Measurements from ENCODE around the gene PLEKHM3.

PLEKHM3 gene

DNA sequence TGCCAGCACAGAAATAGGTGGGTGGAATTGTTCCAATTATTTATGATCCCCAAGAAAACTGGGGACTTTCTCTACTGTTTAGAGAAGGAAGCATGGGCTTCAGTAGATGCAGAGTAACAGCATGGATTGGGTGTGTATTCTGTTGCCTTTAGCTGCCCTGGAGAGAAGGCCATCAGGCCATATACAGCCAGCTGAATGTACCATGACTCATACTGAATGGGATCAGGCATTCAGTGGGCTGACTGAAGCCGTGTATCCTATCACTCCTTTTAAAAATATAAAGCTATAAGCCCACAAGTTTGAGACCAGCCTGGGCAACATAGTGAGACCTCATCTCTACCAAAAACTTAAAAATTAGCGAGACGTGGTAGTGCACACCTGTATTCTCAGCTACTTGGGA, 16.7 kb upstream of the PLEKHM3 start:
- Histone ChIP-seq H3K9me3 (ENCODE audit: control insufficient read depth, low read length) (no peaks in the 10 kb centered on the region), H2BK5ac (ENCODE audit: low read depth, low read length, poor library complexity, severe bottlenecking) (no peak overlapping the region), H3K14ac (ENCODE audit: low read length in 2 of 2) (no peak overlapping the region), H3K36me3 (ENCODE audit: control insufficient read depth in 1 of 2, insufficient read depth in 2 of 2, low read depth in 1 of 2, low read length in 2 of 2) (no peaks in the 10 kb centered on the region), H3K4me3 (ENCODE audit: insufficient read depth in 1 of 2, low read depth in 1 of 2, low read length in 2 of 2) (no peak overlapping the region), H2AK5ac (ENCODE audit: low read length, severe bottlenecking) (no peak overlapping the region), H4K8ac (ENCODE audit: low read length) (no peak overlapping the region), H2AFZ (ENCODE audit: low read depth, low read length) (no peak overlapping the region), H3K4me2 (ENCODE audit: low read length, poor library complexity, severe bottlenecking) (no peak overlapping the region), H3K79me1 (replicated peaks; ENCODE audit: low read length, poor library complexity, severe bottlenecking) (no peaks in the 10 kb centered on the region), H4K91ac (ENCODE audit: low read length) (no peak overlapping the region), H2BK12ac (ENCODE audit: low read length in 2 of 2) (no peak overlapping the region), H3K4me1 (ENCODE audit: control insufficient read depth, insufficient read depth, low read depth, low read length) (no peaks in the 10 kb centered on the region), H3K9ac (ENCODE audit: low read length) (no peak overlapping the region), H3K27me3 (ENCODE audit: control insufficient read depth in 1 of 2, insufficient read depth in 1 of 2, low read length in 2 of 2) (no peaks in the 10 kb centered on the region), H3K27ac (ENCODE audit: low read length, poor library complexity, severe bottlenecking) (no peak overlapping the region), H3K18ac (ENCODE audit: low read depth in 1 of 2, low read length in 2 of 2) (no peak overlapping the region), H2BK120ac (ENCODE audit: low read depth, low read length) (no peak overlapping the region), H3K23ac (ENCODE audit: low read length in 2 of 2) (no peak overlapping the region), H3K4ac (ENCODE audit: low read depth in 1 of 2, low read length in 2 of 2) (no peak overlapping the region), H2BK15ac (ENCODE audit: low read depth, poor library complexity, severe bottlenecking) (no peak overlapping the region)
- DNase-seq: peak; percentile 56
- WGBS: 72% methylated on average over 3 of the region's 3 CpGs

DNA sequence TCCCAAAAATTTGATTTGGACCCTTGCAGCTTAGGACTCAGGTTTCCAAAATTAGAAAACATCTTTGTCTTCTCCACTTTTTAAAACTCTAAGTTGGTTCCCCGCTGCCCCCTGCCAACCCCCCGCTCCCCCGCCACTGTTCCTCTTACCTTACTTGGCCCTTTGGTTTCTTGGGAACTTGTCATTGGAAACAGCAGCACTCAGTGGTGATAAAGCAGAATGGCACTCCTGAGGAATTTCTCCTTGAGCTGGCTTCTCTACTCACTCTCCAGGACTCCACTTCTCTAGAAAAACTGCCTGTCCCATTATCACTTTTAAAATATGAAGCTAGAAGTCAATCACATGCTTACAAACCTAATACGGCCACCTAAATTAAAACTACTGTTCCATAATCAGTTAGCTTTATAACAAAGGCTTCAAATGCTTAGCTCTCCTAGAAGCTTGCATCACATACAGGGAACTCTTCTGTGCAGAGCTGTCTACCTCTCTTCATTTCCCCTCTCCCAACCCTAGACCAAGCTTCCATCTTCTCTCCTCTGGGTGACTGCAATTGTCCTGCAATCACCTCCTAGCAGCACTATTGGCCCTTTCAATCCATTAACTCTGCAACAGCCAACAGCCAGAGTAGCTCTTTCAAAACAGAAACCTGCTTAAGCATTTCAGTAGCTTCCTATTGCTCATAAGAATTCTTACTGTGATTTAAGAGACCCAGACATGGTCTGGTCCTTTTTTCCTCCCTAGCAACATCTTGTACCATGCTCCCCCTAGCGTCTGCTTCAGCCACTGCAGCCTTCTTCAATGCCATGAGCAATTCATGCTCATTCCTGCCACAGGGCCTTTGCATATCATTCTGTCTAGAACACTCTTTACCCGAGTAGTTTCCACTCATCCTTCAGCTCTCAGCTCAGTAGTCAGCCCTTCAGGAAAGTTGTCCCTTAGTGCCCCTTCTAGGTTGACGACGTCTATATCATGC, 15.2 kb upstream of the PLEKHM3 start:
- H3K14ac ChIP-seq (ENCODE audit: low read length in 2 of 2): no peak overlapping the region
- H3K36me3 ChIP-seq (ENCODE audit: control insufficient read depth in 1 of 2, insufficient read depth in 2 of 2, low read depth in 1 of 2, low read length in 2 of 2): no peaks in the 10 kb centered on the region
- peak overlapping the region; percentile 0 for H2AFZ ChIP-seq (ENCODE audit: low read depth, low read length)
- peak overlapping the region; percentile 2 for H3K9ac ChIP-seq (ENCODE audit: low read length)
- H4K8ac ChIP-seq (ENCODE audit: low read length): no peak overlapping the region
- H3K9me3 ChIP-seq (ENCODE audit: control insufficient read depth, low read length): no peaks in the 10 kb centered on the region
- DNase-seq: peak; percentile 86
- H3K27ac ChIP-seq (ENCODE audit: low read length, poor library complexity, severe bottlenecking): no peak overlapping the region
- no peak overlapping the region for H3K4me3 ChIP-seq (ENCODE audit: insufficient read depth in 1 of 2, low read depth in 1 of 2, low read length in 2 of 2)
- no peak overlapping the region for H3K4ac ChIP-seq (ENCODE audit: low read depth in 1 of 2, low read length in 2 of 2)
- WGBS: 65% methylated on average over 7 of the region's 8 CpGs
- H3K23ac ChIP-seq (ENCODE audit: low read length in 2 of 2): no peak overlapping the region
- no peak overlapping the region for H2BK15ac ChIP-seq (ENCODE audit: low read depth, poor library complexity, severe bottlenecking)
- no peaks in the 10 kb centered on the region for H3K79me1 ChIP-seq (replicated peaks; ENCODE audit: low read length, poor library complexity, severe bottlenecking)
- H2BK5ac ChIP-seq (ENCODE audit: low read depth, low read length, poor library complexity, severe bottlenecking): no peak overlapping the region
- no peaks in the 10 kb centered on the region for H3K27me3 ChIP-seq (ENCODE audit: control insufficient read depth in 1 of 2, insufficient read depth in 1 of 2, low read length in 2 of 2)
- no peak overlapping the region for H2BK120ac ChIP-seq (ENCODE audit: low read depth, low read length)
- H4K91ac ChIP-seq (ENCODE audit: low read length): no peak overlapping the region
- no peak overlapping the region for H2BK12ac ChIP-seq (ENCODE audit: low read length in 2 of 2)
- H3K4me1 ChIP-seq (ENCODE audit: control insufficient read depth, insufficient read depth, low read depth, low read length): no peaks in the 10 kb centered on the region
- no peak overlapping the region for H3K18ac ChIP-seq (ENCODE audit: low read depth in 1 of 2, low read length in 2 of 2)
- H3K4me2 ChIP-seq (ENCODE audit: low read length, poor library complexity, severe bottlenecking): no peak overlapping the region
- H2AK5ac ChIP-seq (ENCODE audit: low read length, severe bottlenecking): no peak overlapping the region

DNA sequence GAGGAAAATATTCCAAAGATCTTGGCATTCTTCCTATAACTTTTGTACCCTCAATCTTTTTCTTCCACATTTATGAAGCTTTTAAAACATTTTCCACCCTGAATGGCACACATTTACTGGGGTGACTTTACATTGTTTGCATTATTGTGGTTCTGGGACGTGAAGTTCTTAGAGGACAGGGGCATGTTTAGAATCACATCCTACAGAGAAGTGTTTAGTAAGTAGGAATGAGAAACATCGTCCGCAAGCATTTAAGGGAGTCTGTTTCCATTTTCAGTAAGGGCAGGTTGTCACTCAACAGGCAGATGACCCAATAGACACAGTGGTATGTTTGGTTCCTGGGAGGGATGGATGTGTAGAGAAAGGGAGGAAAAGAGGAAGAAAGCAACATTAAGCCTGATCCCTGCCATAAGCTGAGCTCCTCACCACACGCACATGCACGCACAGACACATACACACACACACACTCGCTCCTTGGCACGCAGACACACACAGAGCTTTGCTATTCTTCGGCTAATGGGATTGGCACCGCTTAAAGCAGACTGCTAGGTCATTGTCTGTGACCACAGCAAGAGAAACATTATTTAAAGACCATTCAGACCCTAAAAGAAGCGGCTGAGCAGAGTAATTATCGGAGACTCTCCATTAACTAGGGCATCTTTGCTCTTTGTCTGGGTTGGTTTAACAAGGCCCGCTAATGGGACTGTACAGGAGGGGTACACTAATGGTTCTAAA, 14.2 kb upstream of the PLEKHM3 start:
- no peak overlapping the region for H3K27ac ChIP-seq (ENCODE audit: low read length, poor library complexity, severe bottlenecking)
- no peak overlapping the region for H2BK12ac ChIP-seq (ENCODE audit: low read length in 2 of 2)
- DNase-seq: peak; percentile 19
- no peaks in the 10 kb centered on the region for H3K36me3 ChIP-seq (ENCODE audit: control insufficient read depth in 1 of 2, insufficient read depth in 2 of 2, low read depth in 1 of 2, low read length in 2 of 2)
- no peaks in the 10 kb centered on the region for H3K27me3 ChIP-seq (ENCODE audit: control insufficient read depth in 1 of 2, insufficient read depth in 1 of 2, low read length in 2 of 2)
- H4K8ac ChIP-seq (ENCODE audit: low read length): peak overlapping the region; percentile 93
- WGBS: 80% methylated on average over 12 of the region's 12 CpGs
- no peak overlapping the region for H3K9ac ChIP-seq (ENCODE audit: low read length)
- H3K4me2 ChIP-seq (ENCODE audit: low read length, poor library complexity, severe bottlenecking): no peak overlapping the region
- H3K79me1 ChIP-seq (replicated peaks; ENCODE audit: low read length, poor library complexity, severe bottlenecking): no peaks in the 10 kb centered on the region
- no peak overlapping the region for H3K4ac ChIP-seq (ENCODE audit: low read depth in 1 of 2, low read length in 2 of 2)
- H2BK120ac ChIP-seq (ENCODE audit: low read depth, low read length): no peak overlapping the region
- no peak overlapping the region for H3K18ac ChIP-seq (ENCODE audit: low read depth in 1 of 2, low read length in 2 of 2)
- no peak overlapping the region for H2AFZ ChIP-seq (ENCODE audit: low read depth, low read length)
- H3K4me1 ChIP-seq (ENCODE audit: control insufficient read depth, insufficient read depth, low read depth, low read length): no peaks in the 10 kb centered on the region
- no peak overlapping the region for H3K14ac ChIP-seq (ENCODE audit: low read length in 2 of 2)
- H2BK15ac ChIP-seq (ENCODE audit: low read depth, poor library complexity, severe bottlenecking): no peak overlapping the region
- no peak overlapping the region for H3K4me3 ChIP-seq (ENCODE audit: insufficient read depth in 1 of 2, low read depth in 1 of 2, low read length in 2 of 2)
- no peak overlapping the region for H2AK5ac ChIP-seq (ENCODE audit: low read length, severe bottlenecking)
- H4K91ac ChIP-seq (ENCODE audit: low read length): peak overlapping the region; percentile 84
- H2BK5ac ChIP-seq (ENCODE audit: low read depth, low read length, poor library complexity, severe bottlenecking): no peak overlapping the region
- H3K23ac ChIP-seq (ENCODE audit: low read length in 2 of 2): no peak overlapping the region
- no peaks in the 10 kb centered on the region for H3K9me3 ChIP-seq (ENCODE audit: control insufficient read depth, low read length)
